OCI-LY3 (cell line): ENCODE data around the gene VAV2.

Experiments
- EZH2phosphoT487 ChIP-seq: fragments of 200-600 bp; shearing (Covaris generic); IDR thresholded peaks from 2 replicates; pipeline ENCODE4 v1.6.1; 2018; ENCODE audit warnings: antibody characterized with exemption, mixed run types, low read depth
- TF ChIP-seq, protein P1 (sequence below): fragments of 200-600, 300-600 bp; sonication (generic); IDR thresholded peaks from 2 replicates; pipeline ENCODE4 v1.5.1; 2014; ENCODE audit warnings: antibody characterized with exemption, low read length, low read depth

GRCh38 chr9:133957328-133957727 is 34.8 kb downstream of the VAV2 start:
- TF ChIP-seq, protein P1, sequence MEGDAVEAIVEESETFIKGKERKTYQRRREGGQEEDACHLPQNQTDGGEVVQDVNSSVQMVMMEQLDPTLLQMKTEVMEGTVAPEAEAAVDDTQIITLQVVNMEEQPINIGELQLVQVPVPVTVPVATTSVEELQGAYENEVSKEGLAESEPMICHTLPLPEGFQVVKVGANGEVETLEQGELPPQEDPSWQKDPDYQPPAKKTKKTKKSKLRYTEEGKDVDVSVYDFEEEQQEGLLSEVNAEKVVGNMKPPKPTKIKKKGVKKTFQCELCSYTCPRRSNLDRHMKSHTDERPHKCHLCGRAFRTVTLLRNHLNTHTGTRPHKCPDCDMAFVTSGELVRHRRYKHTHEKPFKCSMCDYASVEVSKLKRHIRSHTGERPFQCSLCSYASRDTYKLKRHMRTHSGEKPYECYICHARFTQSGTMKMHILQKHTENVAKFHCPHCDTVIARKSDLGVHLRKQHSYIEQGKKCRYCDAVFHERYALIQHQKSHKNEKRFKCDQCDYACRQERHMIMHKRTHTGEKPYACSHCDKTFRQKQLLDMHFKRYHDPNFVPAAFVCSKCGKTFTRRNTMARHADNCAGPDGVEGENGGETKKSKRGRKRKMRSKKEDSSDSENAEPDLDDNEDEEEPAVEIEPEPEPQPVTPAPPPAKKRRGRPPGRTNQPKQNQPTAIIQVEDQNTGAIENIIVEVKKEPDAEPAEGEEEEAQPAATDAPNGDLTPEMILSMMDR: no peak
- no peak for TF ChIP-seq EZH2phosphoT487
